Stomach (tissue), 4 donors: ENCODE results near the gene ZNF816.

ENCODE experiments used
- CTCF ChIP-seq, 7 experiments: fragments of 450-650 bp in 4 of 7; fragments of 200-600 bp in 3 of 7; sonication (generic) in 3 of 7; IDR thresholded peaks; one replicate each; pipeline ENCODE4 v1.5.1; 2016 to 2019; ENCODE audit warnings: antibody characterized with exemption in 7 of 7, control low read depth in 2 of 7, mild to moderate bottlenecking in 1 of 7
- POLR2A ChIP-seq, 4 donors: fragments of 450-650 bp; IDR thresholded peaks; one replicate each; pipeline ENCODE4 v1.6.1; 2016; ENCODE audit warnings: antibody characterized with exemption in 4 of 4, control low read depth in 2 of 4, mild to moderate bottlenecking in 1 of 4, moderate library complexity in 1 of 4

GRCh38 chr19:52962394-52963246 lies at the start of gene ZNF816:
- no peak for TF ChIP-seq CTCF (IDR thresholded peaks at IDR 0.05)
- peak in 1 of 4 donors; percentile 44 for TF ChIP-seq POLR2A (IDR thresholded peaks at IDR 0.05)
